Memory B cell (primary cell): Measurements from ENCODE around the gene GAB3.

ENCODE experiments used
- ATAC-seq: fragments of 150-1000 bp; cut with Tn5 transposase; 2 replicates; pipeline ENCODE4 v1.10.0; 2021; ENCODE audit warnings: low read depth, mild to moderate bottlenecking, moderate library complexity
- DNase-seq, 2 donors: peaks; one replicate each; pipeline ENCODE4 v3.0.0; 2022; ENCODE audit warnings: low spot score in 2 of 2
- H3K27ac Mint-ChIP-seq: one replicate; pipeline ENCODE4 v1.8.0; 2022; ENCODE audit warnings: mild to moderate bottlenecking, moderate library complexity, mixed read lengths
- H3K27me3 Mint-ChIP-seq: one replicate; pipeline ENCODE4 v1.8.0; 2022; ENCODE audit warnings: mixed read lengths
- H3K36me3 Mint-ChIP-seq: one replicate; pipeline ENCODE4 v1.8.0; 2022; ENCODE audit warnings: mild to moderate bottlenecking, mixed read lengths
- H3K4me1 Mint-ChIP-seq: one replicate; pipeline ENCODE4 v1.8.0; 2022; ENCODE audit warnings: mixed read lengths
- H3K4me3 Mint-ChIP-seq: one replicate; pipeline ENCODE4 v1.8.0; 2022; ENCODE audit warnings: mild to moderate bottlenecking, moderate library complexity, mixed read lengths
- H3K9me3 Mint-ChIP-seq: one replicate; pipeline ENCODE4 v1.8.0; 2022; ENCODE audit warnings: mixed read lengths

GAB3 gene

DNA sequence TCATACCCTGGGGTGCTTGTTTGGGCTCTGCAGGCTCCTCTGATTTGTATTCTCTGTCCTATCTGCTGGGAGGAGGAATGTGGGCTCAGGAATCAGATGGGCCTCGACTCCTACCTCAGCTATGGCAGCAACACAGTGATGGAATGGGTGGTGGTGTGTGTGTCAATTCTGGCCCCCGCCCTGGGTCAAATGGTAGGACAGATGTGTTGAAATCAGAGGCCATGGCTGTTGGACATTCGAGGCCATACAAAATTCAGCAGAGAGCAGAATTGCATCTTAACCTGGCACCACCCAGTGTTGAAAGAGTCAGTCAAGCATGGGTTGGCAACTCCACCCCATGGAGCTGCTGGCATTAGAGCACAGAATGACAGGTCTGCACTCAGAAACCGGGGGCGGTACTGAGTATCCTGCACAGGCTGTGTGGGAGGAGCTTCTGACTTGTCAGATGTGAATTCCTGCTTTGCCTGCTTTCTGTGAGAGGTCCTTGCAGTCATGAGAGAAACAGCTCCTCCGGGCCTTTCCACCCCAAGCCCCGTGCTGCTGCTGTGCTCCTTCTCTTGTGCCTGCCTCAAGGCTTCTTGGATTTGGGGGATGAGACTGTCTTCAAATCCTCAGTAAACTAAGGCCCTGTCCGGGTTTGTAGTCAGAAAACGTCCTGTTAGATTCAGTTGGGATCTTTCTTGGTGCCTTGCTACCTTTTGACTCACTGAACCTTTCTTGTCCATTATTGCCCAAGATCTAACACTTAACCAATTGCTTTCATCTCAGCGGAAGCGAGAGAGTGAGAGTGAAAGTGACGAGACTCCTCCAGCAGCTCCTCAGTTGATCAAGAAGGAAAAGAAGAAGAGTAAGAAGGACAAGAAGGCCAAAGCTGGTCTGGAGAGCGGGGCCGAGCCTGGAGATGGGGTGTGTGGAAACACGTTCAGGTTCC, 24.8 kb upstream of the GAB3 start:
- DNase-seq (no peak), ATAC-seq (no peak)
- Mint-ChIP-seq H3K27ac (no peak overlapping the region), H3K4me3 (no peak overlapping the region), H3K27me3 (no peaks in the 10 kb centered on the region), H3K4me1 (no peaks in the 10 kb centered on the region), H3K9me3 (no peaks in the 10 kb centered on the region), H3K36me3 (peaks cover 15% of the 10 kb centered on the region)

DNA sequence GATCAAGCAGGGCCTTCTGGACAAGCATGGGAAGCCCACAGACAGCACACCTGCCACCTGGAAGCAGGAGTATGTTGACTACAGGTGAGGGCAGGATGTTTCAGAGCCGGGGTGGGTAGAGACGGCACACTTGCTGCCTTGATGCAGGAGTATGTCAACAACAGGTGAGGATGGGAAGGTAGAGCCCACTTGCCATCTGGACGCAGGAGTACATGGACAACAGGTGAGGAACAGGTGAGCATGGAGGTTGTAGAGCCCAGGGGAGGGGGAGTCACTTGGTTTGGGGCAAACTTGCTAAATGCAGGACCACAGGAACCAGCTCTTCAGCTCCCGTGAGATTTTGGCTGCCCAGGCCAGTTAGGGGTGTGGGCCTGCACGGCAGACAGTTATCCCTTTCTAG, 23.7 kb upstream of the GAB3 start:
- H3K27me3 Mint-ChIP-seq: no peaks in the 10 kb centered on the region
- no peak for ATAC-seq
- peaks cover 15% of the 10 kb centered on the region for H3K36me3 Mint-ChIP-seq
- H3K27ac Mint-ChIP-seq: no peak overlapping the region
- H3K4me1 Mint-ChIP-seq: no peaks in the 10 kb centered on the region
- no peak overlapping the region for H3K4me3 Mint-ChIP-seq
- DNase-seq: no peak
- no peaks in the 10 kb centered on the region for H3K9me3 Mint-ChIP-seq

DNA sequence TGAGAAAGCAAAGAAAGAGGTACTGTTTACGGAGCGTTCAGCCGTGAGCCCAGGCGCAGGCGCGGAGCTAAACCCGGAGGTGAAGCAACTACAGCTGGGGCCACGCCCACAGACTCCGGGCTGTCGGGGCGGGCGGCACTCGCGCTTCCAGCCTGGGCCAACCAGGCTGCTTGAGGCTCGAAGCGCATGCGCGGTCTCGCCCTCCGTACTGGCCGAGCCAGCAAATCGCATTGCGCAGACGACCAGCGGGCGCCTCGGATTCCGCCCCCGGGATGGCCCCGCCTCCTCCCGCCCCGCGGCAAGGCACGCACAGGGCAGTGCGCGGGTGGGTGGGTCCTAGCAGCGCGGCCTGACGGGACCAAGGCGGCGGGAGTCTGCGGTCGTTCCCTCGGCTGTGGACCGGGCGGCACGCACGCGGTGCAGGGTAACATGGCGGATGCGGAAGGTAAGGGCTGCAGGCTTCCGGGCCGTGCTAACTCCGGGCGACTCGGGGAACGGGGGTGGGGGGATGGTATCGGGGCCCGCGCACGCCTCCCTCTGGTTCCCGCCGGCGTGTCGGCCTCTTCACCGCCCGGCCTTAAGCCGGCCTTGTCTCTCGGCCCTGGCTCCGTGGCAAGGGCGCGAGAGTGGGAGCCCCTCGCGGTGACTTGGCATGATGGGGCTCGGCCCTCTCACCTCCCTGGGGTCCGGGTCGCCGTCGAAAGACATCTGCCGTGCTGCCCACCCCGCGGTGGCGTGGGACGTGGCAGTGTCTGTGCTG, 11.8 kb upstream of the GAB3 start, which contains the start of gene DKC1:
DKC1 (plus strand) TSS at position 328 of the 760 bp plus-strand sequence; CDS start at position 430, 102 bp downstream.
- DNase-seq: peak; percentile 82 to 89
- ATAC-seq: peak; percentile 84
- Mint-ChIP-seq H3K9me3 (no peaks in the 10 kb centered on the region), H3K27me3 (no peaks in the 10 kb centered on the region), H3K4me3 (peak within 1 kb of the TSS; percentile 86), H3K27ac (peak within 1 kb of the TSS; percentile 86), H3K36me3 (peaks cover 4% of the 10 kb centered on the region), H3K4me1 (peaks cover 5% of the 10 kb centered on the region)

DNA sequence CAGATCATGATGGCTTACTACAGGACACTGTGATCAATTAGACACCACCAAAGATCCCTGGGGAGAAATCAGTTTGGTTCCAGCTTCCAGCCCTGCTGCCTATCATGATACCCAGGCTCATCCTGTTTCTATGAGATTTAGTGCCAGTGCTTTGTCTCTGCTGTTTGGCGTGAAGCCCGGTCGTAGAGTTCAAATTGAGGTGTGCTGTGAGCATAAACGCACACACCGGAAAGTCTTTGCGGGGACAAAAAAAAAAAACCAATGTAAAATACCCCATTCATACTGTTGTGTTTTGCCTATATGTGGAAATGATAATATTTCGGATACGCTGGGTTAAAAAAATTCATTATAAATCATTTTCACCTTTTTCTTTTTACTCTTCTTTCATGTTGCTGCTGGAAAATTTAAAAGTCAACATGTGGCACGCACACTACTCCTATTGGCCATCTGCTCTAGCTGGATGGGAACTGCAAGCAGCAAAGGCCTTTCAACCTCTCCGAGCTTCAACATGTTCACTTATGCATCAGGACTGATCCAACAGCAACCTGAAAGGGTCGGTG, 11.2 kb upstream of the GAB3 start:
- Mint-ChIP-seq H3K4me3 (peak overlapping the region; percentile 86), H3K36me3 (peaks cover 4% of the 10 kb centered on the region), H3K27me3 (no peaks in the 10 kb centered on the region), H3K4me1 (peaks cover 5% of the 10 kb centered on the region), H3K27ac (peak overlapping the region; percentile 86), H3K9me3 (no peaks in the 10 kb centered on the region)
- no peak for ATAC-seq
- DNase-seq: no peak

DNA sequence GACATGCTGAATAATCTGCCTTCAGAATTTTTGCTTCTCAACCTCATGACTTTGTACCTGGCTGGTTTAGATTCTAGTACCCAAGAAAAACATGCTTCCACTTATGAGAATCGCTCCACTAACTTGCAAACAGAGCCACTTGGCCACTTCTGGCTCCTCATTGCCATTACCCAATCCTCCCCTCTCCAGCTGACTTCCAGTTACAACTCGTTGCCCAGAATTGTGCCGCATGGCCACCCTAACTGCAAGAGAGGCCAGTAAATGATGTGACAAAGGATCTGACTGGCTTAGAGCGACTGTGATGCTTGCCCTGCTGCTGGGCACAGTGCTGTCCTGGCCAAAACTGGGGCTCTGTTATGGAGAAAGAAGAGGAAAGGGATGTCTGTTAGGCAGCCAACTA, 7.8 kb upstream of the GAB3 start:
- Mint-ChIP-seq H3K27me3 (no peaks in the 10 kb centered on the region), H3K4me1 (peaks cover 2% of the 10 kb centered on the region), H3K36me3 (no peaks in the 10 kb centered on the region), H3K27ac (no peak overlapping the region), H3K9me3 (no peaks in the 10 kb centered on the region), H3K4me3 (no peak overlapping the region)
- ATAC-seq (no peak), DNase-seq (no peak)

DNA sequence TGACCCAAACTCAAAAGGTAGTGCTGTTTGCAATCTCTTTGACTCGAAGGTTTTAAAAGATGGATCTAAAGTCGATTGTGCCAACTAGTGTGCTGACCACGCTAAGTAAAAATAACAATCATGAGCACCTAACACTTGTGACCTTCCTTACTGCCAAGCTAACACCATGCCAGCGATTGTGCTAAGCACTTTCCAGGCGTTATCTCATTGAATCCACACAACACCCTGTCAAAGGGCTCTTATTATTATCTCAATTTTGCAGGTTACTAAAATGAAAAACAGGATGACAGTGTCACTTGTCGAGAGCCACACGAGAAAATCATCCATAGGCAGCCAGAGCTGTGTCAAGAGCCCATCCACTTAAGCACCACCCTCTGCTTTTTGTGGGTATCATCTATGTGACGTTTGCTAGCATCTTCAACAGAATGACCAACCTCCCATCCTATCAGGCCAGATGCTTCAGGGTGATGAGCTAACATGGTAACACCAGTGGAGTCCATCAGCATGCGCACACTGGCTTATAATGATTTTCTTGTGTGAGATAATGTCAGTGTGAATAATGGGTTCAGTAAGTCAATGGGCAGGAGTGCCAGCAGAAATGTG, 893 bp upstream of the GAB3 start:
- Mint-ChIP-seq H3K4me3 (peak overlapping the region; percentile 90), H3K27me3 (no peaks in the 10 kb centered on the region), H3K27ac (peak overlapping the region; percentile 89), H3K9me3 (no peaks in the 10 kb centered on the region), H3K36me3 (no peaks in the 10 kb centered on the region), H3K4me1 (peaks cover 11% of the 10 kb centered on the region)
- ATAC-seq (no peak), DNase-seq (no peak)

DNA sequence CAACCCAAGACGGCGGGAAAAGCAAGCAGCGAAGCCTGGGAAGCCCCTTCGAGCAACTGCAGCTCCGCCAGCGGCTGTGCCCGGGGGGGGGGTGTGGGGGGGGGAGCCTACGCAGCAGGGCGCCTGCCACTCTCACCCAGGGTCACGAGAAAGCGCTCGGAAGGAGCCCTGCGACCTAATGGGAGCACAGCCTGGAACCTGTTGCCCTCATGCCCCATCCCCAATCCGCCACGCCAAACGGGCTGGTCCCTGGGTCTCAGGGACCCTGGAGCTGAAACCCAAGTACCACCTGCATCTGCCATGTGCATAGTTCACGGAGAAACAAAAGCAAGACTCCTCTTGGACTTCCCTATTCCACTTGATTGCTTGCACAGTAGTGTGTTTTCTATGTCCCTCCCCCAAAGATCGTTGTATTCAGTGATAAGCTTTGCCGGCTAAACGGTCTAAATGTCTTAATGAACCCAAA, 359 bp upstream of the GAB3 start:
- Mint-ChIP-seq H3K4me1 (peaks cover 11% of the 10 kb centered on the region), H3K27ac (peak overlapping the region; percentile 89), H3K9me3 (no peaks in the 10 kb centered on the region), H3K36me3 (no peaks in the 10 kb centered on the region), H3K27me3 (no peaks in the 10 kb centered on the region), H3K4me3 (peak overlapping the region; percentile 90)
- ATAC-seq (peak; percentile 58), DNase-seq (peak in 1 of 2 donors; percentile 24)

DNA sequence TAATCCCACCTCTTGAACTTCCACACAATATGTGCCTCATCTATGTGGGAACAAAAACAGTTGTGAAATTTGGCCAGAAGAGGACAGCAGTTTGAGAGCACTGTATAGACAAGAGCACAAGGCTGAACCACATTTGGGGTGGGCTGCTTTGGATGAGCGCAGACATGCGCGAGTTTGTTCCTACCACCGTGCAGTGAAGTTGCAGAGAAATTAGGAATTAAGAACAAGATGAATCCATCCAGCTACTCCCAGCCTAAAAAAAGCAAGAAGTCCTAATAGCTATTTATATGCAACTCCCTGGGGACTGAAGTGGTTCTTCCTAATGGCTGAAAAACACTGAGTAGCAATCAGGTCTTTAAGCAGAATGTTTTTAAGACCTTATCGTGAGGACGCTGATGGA, 1.0 kb downstream of the GAB3 start:
- Mint-ChIP-seq H3K4me3 (peak overlapping the region; percentile 78), H3K4me1 (peaks cover 11% of the 10 kb centered on the region), H3K36me3 (no peaks in the 10 kb centered on the region), H3K9me3 (no peaks in the 10 kb centered on the region), H3K27me3 (no peaks in the 10 kb centered on the region), H3K27ac (no peak overlapping the region)
- DNase-seq (no peak), ATAC-seq (no peak)

DNA sequence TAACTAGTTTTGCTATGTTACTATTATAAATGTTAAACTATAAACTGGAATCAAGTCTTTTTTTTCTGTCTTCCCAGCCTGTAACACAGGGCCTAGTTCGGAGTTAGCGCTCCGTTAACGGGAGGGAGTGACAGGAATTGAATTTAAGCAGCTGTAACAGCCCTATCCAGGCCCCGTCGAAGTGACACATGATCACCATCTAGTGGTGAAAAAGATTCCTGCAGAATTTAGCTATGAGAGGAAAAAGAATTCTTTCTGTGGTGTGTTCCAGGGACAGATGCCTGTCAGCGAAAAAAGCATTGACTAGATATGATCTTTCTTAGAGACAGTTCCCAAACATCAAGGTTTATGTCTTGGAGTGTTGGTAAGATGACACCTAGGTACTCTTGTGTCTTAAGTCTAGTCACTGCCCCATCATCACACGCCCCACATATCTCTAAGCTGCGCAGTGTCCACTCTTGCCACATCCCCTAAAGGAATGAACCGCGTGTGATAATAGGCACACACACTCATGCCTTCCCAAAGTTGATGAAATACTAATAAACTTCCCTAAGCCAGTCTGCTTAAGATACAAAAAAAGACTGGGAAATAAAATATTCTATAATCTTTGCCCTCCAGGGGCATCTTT, 2.1 kb downstream of the GAB3 start:
- Mint-ChIP-seq H3K9me3 (no peaks in the 10 kb centered on the region), H3K36me3 (no peaks in the 10 kb centered on the region), H3K27ac (no peak overlapping the region), H3K4me3 (no peak overlapping the region), H3K27me3 (no peaks in the 10 kb centered on the region), H3K4me1 (peaks cover 13% of the 10 kb centered on the region)
- ATAC-seq: peak; percentile 46
- DNase-seq: peak; percentile 25 to 61

DNA sequence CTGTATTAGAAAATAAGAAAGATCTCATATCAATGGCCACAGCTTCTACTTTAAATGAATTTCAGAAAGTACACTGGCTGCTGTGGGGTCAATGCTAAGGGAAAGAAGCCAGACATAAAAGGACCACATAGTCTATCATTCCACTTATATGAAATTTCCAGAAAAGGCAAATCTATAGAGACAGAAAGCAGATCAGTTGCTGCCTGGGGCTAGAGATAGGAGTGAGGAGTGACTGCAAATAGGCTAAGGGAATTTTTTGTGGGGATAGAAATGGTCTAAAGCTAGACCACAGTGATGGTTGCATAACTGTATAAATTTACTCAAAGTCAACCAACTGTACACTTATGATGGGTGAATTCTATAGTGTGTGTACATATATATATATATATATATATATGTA, 8.3 kb downstream of the GAB3 start:
- no peaks in the 10 kb centered on the region for H3K9me3 Mint-ChIP-seq
- ATAC-seq (no peak), DNase-seq (no peak)
- no peaks in the 10 kb centered on the region for H3K27me3 Mint-ChIP-seq
- peaks cover 2% of the 10 kb centered on the region for H3K36me3 Mint-ChIP-seq
- H3K27ac Mint-ChIP-seq: no peak overlapping the region
- no peak overlapping the region for H3K4me3 Mint-ChIP-seq
- H3K4me1 Mint-ChIP-seq: peaks cover 5% of the 10 kb centered on the region

DNA sequence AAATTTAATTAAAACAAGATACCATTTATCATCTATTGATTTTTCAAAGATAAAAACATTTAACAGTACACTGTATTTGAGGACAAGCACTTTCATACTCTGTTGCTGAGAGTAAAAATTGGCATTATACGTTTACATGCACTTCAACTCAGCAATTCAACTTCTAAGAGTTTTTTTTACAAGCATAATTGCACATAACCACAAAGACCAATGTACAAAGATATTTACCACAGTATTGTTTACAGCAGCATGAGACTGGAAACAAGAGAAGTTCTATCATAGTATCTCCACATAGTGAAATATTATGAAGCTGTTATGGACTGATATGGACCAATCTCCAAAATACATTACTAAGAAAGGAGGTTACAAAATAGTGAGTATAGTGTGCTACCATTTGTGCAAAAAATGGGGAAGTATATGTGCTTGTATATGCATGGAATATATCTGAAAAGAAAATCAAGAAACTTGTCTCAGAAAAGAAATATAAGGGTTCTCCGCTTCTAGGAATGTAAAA, 10.9 kb downstream of the GAB3 start:
- no peak overlapping the region for H3K27ac Mint-ChIP-seq
- H3K27me3 Mint-ChIP-seq: no peaks in the 10 kb centered on the region
- ATAC-seq (no peak), DNase-seq (no peak)
- no peak overlapping the region for H3K4me3 Mint-ChIP-seq
- H3K36me3 Mint-ChIP-seq: peaks cover 7% of the 10 kb centered on the region
- peaks cover 10% of the 10 kb centered on the region for H3K4me1 Mint-ChIP-seq
- no peaks in the 10 kb centered on the region for H3K9me3 Mint-ChIP-seq

DNA sequence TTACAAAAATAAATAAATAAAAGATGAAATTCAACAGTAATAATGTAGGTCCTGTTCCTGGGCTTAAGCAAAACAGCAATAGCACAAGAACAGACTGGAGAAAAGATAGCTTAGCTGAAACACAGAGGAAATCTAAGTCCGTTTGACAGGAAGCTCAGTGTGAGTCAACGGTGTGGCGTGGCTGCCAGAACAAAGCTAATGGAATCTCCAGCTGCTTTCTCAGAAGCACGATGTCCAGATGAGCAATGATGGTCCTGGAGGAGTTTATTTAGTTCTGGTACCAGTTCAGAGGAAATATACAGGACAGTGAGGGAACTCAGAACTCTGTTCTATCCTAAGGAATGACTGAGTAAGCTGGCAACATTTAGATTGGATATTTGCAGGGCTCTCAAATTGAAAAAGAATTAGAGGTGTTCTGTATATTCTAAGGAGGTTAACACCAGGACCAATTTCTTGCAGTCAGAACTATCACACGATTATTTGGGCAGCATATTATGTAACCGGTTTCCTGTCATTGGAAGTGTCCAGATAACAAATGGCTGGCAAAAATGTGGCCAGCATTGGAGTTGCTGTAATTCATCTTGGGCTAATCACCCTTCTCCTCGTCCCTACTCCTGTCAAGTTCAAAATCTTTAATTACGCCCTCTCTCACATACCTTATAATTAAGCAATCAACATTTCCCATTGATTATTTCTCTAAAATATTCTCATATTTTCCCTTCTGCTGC, 12.7 kb downstream of the GAB3 start:
- Mint-ChIP-seq H3K27me3 (no peaks in the 10 kb centered on the region), H3K36me3 (peaks cover 7% of the 10 kb centered on the region), H3K4me3 (no peak overlapping the region), H3K27ac (no peak overlapping the region), H3K9me3 (no peaks in the 10 kb centered on the region), H3K4me1 (peaks cover 15% of the 10 kb centered on the region)
- ATAC-seq (no peak), DNase-seq (no peak)

DNA sequence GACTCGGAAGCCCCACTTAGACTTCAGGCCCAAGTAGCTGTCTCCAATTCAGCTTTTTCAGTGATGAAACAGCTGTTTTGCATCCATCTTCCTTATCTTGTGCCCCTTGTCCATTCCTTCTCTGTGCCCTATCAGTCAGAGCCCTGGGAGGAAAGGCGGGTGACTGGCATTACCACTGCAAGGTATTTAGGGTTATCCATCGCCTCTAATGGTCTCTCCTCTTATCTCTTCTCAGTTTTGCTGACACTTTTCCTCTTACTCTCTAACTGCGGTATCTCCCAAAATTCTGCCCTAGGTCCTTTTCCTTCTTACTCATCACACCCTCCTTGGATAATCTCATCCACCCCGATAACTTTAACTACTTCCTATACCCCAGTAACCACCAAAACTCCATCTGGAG, 13.7 kb downstream of the GAB3 start:
- H3K4me1 Mint-ChIP-seq: peaks cover 19% of the 10 kb centered on the region
- H3K36me3 Mint-ChIP-seq: peaks cover 7% of the 10 kb centered on the region
- H3K27ac Mint-ChIP-seq: peak overlapping the region; percentile 39
- no peaks in the 10 kb centered on the region for H3K27me3 Mint-ChIP-seq
- H3K4me3 Mint-ChIP-seq: no peak overlapping the region
- ATAC-seq: no peak
- no peak for DNase-seq
- H3K9me3 Mint-ChIP-seq: no peaks in the 10 kb centered on the region
